Memory B cell (primary cell): ENCODE results near the gene LARP4.
"Not testable (repeated sequence)": the region's sequence is repeated elsewhere in the genome, so short reads cannot be mapped to it uniquely, and the experiment has no call there.

ENCODE experiments used
- ATAC-seq: fragments of 150-1000 bp; cut with Tn5 transposase; 2 replicates; pipeline ENCODE4 v1.10.0; 2021; ENCODE audit warnings: low read depth, mild to moderate bottlenecking, moderate library complexity
- DNase-seq, 2 donors: peaks; one replicate each; pipeline ENCODE4 v3.0.0; 2022; ENCODE audit warnings: low spot score in 2 of 2
- H3K27ac Mint-ChIP-seq: one replicate; pipeline ENCODE4 v1.8.0; 2022; ENCODE audit warnings: mild to moderate bottlenecking, moderate library complexity, mixed read lengths
- H3K27me3 Mint-ChIP-seq: one replicate; pipeline ENCODE4 v1.8.0; 2022; ENCODE audit warnings: mixed read lengths
- H3K36me3 Mint-ChIP-seq: one replicate; pipeline ENCODE4 v1.8.0; 2022; ENCODE audit warnings: mild to moderate bottlenecking, mixed read lengths
- H3K4me1 Mint-ChIP-seq: one replicate; pipeline ENCODE4 v1.8.0; 2022; ENCODE audit warnings: mixed read lengths
- H3K4me3 Mint-ChIP-seq: one replicate; pipeline ENCODE4 v1.8.0; 2022; ENCODE audit warnings: mild to moderate bottlenecking, moderate library complexity, mixed read lengths
- H3K9me3 Mint-ChIP-seq: one replicate; pipeline ENCODE4 v1.8.0; 2022; ENCODE audit warnings: mixed read lengths

Gene LARP4

DNA sequence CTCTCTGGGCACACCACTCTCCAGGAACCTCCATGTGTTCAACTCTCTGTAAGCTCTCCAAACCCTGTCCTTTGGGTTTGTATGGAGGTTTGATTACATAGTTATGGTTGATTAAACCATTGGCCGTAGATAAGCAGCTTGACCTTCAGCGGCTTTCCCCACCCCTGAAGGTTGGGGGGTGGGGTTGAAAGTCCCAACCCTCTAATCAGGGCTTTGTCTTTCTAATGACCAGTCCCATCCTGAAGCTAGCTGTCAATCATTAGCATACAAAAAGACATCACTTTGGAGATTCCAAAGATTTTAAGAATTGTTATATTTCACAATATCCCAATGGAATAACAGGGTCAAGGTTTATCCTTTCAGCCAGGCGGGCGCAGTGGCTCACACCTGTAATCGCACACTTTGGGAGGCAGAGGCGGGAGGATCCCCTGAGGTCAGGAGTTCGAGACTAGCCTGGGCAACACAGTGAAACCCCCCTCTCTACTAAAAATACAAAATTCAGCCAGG, 12.7 kb upstream of the LARP4 start:
- ATAC-seq (no peak), DNase-seq (no peak)
- Mint-ChIP-seq H3K9me3 (no peaks in the 10 kb centered on the region), H3K27ac (no peak overlapping the region), H3K4me1 (peaks cover 7% of the 10 kb centered on the region), H3K36me3 (no peaks in the 10 kb centered on the region), H3K27me3 (no peaks in the 10 kb centered on the region), H3K4me3 (no peak overlapping the region)

DNA sequence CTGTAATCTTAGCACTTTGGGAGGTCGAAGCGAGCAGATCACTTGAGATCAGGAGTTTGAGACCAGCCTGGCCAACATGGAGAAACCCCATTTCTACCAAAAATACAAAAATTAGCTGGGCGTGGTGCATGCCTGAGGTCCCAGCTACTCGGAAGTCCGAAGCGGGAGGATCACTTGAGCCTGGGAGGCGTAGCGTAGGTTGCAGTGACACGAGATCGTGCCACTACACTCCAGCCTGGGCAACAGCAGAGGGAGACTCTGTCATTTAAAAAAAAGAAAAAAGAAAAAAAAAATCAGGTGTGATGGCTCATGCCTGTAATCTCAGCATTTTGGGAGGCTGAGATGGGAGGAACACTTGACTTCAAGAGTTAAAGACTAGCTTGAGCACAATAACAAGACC, 11.9 kb upstream of the LARP4 start:
- not testable (repeated sequence) for H3K27ac Mint-ChIP-seq, H3K9me3 Mint-ChIP-seq, H3K4me3 Mint-ChIP-seq, ATAC-seq, H3K4me1 Mint-ChIP-seq, DNase-seq, H3K36me3 Mint-ChIP-seq, H3K27me3 Mint-ChIP-seq

DNA sequence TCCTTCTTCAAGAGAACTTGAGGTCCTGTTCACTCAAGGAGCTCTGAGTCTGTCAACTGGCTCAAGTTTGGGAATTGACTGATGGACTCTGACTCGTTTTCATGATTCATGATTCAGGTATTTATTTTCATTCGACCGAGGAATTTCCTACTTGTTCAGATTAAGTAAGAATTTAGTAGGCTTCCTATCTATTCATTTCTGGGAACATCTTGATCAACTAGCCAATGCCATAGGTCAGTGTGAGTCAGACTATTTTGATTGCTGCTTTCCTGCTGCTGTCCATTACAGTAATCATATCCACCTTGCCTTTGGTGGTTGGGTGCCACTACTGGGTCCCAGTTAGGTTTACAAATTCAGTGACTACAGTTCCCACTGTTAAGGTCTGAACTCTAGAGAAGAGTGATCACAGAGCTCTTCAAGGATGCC, 10.4 kb upstream of the LARP4 start:
- H3K36me3 Mint-ChIP-seq: no peaks in the 10 kb centered on the region
- H3K27ac Mint-ChIP-seq: no peak overlapping the region
- H3K9me3 Mint-ChIP-seq: no peaks in the 10 kb centered on the region

DNA sequence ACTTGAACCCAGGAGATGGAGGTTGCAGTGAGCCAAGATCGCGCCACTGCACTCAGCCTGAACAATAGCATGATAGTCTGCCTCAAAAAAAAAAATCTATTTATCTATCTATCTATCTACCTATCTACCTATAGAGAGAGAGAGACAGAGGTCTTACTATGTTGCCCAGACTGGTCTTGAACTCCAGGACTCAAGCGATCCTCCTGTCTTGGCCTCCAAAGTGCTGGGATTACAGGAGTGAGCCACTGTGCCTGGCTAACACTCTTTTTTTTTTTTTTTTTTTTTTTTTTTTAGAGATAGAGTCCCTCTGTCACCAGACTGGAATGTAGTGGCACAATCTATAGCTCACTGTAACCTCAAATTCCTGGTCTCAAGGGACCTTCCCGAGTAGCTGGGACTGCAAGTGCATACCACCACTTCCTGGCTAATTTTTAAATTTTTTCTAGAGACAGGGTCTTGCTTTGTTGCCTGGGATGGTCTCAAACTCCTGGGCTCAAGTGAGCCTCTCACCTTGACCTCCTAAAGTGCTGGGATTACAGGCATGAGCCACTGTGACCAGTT, 6.1 kb upstream of the LARP4 start:
- Mint-ChIP-seq H3K36me3 (peaks cover 5% of the 10 kb centered on the region), H3K4me3 (no peak overlapping the region), H3K4me1 (no peaks in the 10 kb centered on the region), H3K27me3 (peaks cover 4% of the 10 kb centered on the region), H3K9me3 (peaks cover 2% of the 10 kb centered on the region), H3K27ac (no peak overlapping the region)
- ATAC-seq (no peak), DNase-seq (no peak)

More for the DNA sequence above, 10.4 kb upstream of the LARP4 start:
- no peaks in the 10 kb centered on the region for H3K27me3 Mint-ChIP-seq
- H3K4me1 Mint-ChIP-seq: peaks cover 7% of the 10 kb centered on the region
- H3K4me3 Mint-ChIP-seq: no peak overlapping the region
- ATAC-seq (no peak), DNase-seq (no peak)

DNA sequence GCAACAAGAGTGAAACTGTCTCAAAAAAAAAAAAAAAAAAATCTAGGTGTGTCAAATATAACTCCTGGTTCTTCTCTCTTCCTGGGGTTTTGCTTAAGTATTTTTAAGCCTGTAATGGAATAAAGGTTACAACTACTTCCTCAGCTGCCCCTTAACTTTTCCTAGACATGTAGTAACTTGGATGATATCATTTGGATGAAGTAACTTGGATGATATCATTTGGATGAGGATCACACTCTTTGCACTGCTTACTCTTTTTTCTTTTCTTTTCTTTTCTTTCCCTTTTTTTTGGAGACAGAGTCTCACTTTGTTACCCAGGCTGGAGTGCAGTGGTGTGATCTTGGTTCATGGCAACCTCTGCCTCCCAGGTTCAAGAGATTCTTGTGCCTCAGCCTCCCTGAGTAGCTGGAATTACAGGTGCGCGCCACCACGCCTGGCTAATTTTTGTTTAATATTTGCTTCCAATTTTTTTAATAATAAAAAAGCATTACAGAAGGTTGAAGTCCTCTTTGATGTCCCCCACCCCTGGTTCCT, 3.5 kb upstream of the LARP4 start:
- ATAC-seq (no peak), DNase-seq (no peak)
- Mint-ChIP-seq H3K27ac (no peak overlapping the region), H3K36me3 (peaks cover 5% of the 10 kb centered on the region), H3K27me3 (peaks cover 4% of the 10 kb centered on the region), H3K4me1 (peaks cover 5% of the 10 kb centered on the region), H3K4me3 (no peak overlapping the region), H3K9me3 (peaks cover 2% of the 10 kb centered on the region)

DNA sequence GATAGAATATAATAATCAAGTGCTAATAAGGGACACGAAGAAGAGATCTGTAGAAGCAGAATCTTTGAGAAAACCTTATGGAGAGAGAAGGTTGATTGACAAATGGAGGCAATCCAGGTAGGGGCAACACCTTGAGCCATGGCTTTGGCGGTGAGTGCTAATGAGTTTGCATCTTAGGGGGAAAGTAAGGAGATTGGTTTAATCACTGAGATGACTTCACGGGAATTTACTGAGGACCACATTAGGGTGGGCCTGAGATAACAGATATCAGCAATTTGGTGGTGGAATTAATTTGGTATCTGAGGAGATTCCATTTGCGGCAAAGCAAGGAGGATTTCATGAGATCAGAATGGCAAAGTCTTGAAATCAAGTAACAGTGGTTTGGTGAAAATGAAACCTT, 1.8 kb upstream of the LARP4 start:
- Mint-ChIP-seq H3K4me3 (peak overlapping the region; percentile 21), H3K27ac (no peak overlapping the region), H3K27me3 (peaks cover 4% of the 10 kb centered on the region), H3K4me1 (peaks cover 13% of the 10 kb centered on the region), H3K36me3 (peaks cover 5% of the 10 kb centered on the region), H3K9me3 (peaks cover 2% of the 10 kb centered on the region)
- no peak for DNase-seq
- no peak for ATAC-seq

DNA sequence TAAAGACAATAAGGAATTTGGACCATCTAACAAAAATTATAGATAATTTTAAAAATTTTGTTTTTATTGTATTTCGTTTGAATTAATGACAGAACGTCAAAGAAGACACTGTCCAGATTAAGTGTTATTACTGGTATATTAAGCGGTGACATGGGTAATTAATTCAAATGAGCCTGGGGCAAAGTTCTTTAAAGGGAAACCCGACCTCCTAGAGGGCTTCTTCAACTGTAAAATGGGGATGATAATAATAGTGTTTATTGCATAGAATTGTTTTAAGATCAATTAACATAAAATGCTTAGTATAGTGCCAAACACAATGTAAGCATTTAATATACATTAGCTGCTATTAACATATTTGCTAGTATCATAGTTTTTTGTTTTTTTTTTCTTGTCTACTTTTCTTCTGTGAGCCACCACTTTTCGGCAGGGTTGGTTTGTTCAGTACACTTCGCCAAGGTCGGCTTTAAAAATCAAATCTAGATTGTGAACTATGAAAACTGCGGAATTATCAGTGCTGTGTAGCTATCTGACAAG, 514 bp upstream of the LARP4 start:
- Mint-ChIP-seq H3K4me1 (peaks cover 13% of the 10 kb centered on the region), H3K9me3 (peaks cover 2% of the 10 kb centered on the region), H3K27ac (peak overlapping the region; percentile 88), H3K36me3 (peaks cover 5% of the 10 kb centered on the region), H3K4me3 (peak overlapping the region; percentile 91), H3K27me3 (peaks cover 4% of the 10 kb centered on the region)
- no peak for DNase-seq
- peak; percentile 10 for ATAC-seq

DNA sequence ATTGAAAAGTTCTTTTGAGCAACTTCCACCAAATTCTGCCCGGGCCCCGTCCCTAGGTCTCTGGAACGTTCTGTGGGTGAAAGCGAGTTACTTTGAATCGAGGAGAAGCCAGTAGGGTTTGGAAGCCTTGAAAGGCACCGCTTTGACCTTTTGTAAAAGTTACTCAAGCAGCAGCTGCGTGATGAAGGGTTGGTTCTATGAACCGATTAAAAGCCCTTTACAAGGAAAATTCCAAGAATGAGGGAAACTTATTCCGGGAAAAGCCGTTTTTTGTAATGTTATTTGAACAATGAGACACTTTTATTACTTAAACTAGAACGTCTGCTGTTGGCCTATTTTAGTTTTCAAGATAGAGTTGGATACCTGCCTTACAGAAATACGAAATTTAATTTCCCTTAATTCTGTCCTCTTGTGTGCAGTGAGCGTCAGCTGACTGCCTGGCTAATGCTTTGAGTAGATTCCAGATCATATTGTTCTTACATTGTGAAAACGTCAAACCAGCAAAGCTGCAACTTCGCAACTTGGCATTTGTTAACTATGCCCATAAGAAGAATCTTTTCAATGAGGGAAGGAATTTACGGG, 906 bp downstream of the LARP4 start:
- Mint-ChIP-seq H3K9me3 (peaks cover 2% of the 10 kb centered on the region), H3K27ac (peak overlapping the region; percentile 88), H3K4me3 (peak overlapping the region; percentile 91), H3K27me3 (peaks cover 3% of the 10 kb centered on the region), H3K36me3 (peaks cover 5% of the 10 kb centered on the region), H3K4me1 (peaks cover 13% of the 10 kb centered on the region)
- no peak for DNase-seq
- ATAC-seq: no peak

DNA sequence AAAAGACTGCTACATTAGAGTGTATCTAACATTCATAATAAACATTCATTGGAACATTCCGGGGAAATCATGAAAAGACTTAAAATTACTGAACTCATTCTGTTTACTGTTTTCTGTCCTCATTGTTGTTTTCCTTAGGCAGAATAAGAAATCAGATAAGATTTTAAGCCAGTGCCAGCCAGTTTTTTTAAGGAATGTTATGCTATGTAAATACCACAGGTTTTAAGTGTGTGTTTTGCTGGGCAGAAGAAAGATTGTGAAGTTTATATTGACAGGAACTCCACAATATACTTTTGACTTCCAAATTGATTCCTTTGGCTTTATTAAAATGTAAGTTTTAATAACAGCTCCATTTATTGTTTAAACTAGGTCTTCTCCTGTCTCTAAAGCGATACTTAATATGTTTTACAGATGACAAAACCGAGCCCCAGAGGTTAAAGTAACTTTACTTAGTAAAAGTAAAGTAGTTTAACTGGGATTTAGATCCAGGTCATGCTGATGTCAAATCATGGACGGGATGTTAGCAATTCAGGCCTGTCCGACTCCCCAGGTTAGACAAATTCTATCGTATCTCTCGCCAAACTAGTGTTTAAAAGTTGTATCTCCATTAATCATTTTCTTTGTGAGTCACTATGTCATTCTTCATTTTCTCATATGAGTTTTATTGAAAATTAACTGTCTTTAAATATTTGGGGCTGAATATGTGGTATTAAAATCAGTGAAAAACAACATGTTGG, 1.7 kb downstream of the LARP4 start:
- H3K27ac Mint-ChIP-seq: peak overlapping the region; percentile 23

DNA sequence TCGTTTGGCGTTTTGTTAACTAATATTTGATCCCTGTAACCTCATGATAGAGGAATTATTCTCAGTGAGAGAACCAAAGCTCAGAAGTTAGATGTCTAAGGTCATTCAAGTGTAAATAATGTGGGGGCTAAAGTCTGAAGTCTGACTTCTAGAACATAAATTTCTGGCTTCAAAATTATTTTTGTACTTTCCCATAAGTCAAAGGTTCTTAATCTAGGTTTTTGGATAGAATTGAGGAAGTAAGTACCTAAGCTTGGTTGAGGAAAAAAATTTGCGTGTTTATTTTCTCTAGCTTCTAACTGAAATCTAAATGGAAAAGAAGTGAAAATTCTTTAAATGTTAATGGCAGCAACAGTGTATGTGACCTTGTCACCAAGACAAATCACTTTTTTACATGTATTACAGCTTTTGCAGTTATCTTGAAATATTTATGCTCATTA, 2.3 kb downstream of the LARP4 start:
- ATAC-seq (no peak), DNase-seq (no peak)
- Mint-ChIP-seq H3K27me3 (peaks cover 2% of the 10 kb centered on the region), H3K9me3 (peaks cover 2% of the 10 kb centered on the region), H3K27ac (peak overlapping the region; percentile 23), H3K4me1 (peaks cover 15% of the 10 kb centered on the region), H3K36me3 (peaks cover 5% of the 10 kb centered on the region), H3K4me3 (peak overlapping the region; percentile 60)

More for the DNA sequence above, 1.7 kb downstream of the LARP4 start:
- no peak for ATAC-seq
- peaks cover 2% of the 10 kb centered on the region for H3K9me3 Mint-ChIP-seq
- peaks cover 2% of the 10 kb centered on the region for H3K27me3 Mint-ChIP-seq
- H3K36me3 Mint-ChIP-seq: peaks cover 5% of the 10 kb centered on the region
- peak overlapping the region; percentile 60 for H3K4me3 Mint-ChIP-seq
- no peak for DNase-seq
- peaks cover 13% of the 10 kb centered on the region for H3K4me1 Mint-ChIP-seq

DNA sequence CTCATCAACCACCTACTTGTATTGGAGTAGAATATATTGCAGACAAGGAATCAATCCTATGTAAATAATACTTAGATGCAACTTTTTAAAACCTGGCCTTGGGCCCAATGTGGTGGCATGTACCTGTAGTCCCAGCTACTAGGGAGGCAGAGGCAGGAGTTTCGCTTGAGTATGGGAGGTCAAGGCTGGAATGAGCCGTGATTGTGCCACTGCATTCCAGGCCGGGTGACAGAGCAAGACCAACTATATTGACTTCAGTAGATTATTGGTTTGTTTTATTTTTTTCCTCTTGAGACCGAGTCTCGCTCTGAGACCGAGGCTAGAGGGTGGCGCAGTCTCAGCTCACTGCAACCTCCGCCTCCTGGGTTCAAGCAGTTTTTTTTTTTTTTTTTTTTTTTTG, 3.6 kb downstream of the LARP4 start:
- Mint-ChIP-seq H3K9me3 (no peaks in the 10 kb centered on the region), H3K4me1 (peaks cover 18% of the 10 kb centered on the region), H3K27ac (no peak overlapping the region), H3K27me3 (no peaks in the 10 kb centered on the region), H3K4me3 (no peak overlapping the region), H3K36me3 (peaks cover 3% of the 10 kb centered on the region)
- DNase-seq: no peak
- ATAC-seq: no peak

DNA sequence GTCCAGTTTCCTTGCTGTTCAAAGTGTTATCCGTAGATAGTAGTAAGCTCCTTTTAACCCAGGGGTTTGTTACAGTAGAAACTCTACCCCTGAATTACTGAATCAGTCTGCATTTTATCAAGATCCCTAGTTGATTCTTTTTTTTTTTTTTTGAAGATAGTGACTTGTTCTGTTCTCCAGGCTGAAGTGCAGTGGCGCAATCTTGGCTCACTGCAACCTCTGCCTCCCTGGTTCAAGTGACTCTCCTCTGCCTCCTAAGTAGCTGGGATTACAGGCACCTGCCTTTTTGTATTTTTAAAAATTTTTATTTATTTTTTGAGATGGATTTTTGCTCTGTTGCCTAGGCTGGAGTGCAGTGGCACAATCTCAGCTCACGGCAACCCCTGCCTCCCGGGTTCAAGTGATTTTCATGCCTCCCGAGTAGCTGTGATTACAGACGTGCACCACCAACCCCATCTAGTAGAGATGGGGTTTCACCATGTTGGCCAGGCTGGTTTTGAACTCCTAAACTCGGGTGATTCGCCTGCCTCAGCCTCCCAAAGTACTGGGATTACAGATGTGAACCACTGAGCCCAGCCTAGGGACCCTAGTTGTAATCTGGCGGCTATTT, 10.5 kb downstream of the LARP4 start:
- H3K4me3 Mint-ChIP-seq: no peak overlapping the region
- DNase-seq (no peak), ATAC-seq (no peak)
- H3K9me3 Mint-ChIP-seq: no peaks in the 10 kb centered on the region
- peaks cover 11% of the 10 kb centered on the region for H3K36me3 Mint-ChIP-seq
- H3K27me3 Mint-ChIP-seq: no peaks in the 10 kb centered on the region
- no peak overlapping the region for H3K27ac Mint-ChIP-seq
- peaks cover 11% of the 10 kb centered on the region for H3K4me1 Mint-ChIP-seq

DNA sequence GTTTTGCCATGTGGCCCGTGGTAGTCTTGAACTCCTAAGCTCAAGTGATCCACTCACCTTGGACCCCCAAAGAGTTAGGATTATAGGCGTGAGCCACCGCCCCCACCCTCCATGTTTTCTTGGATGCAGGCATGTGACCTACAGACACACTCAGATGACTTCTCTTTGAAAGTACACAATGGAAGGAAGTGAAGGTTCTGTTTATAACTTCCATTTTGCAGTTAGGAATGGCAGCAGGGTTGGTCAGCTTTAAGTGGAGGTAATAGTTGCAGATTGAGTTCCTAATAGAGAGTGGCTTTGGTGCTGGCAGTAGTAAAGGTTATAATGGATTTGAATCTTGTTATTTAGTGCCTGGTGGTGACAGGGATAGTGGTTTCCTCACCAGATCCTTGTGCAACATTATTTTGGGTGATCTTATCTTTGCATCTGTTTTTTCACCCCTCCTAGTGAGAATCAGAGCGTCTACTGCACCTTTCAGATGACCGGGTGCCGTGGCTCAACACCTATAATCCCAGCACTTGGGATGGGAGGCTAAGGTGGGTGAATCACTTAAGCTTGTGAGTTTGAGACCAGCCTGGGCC, 15.3 kb downstream of the LARP4 start:
- Mint-ChIP-seq H3K4me3 (no peak overlapping the region), H3K9me3 (no peaks in the 10 kb centered on the region), H3K36me3 (peaks cover 18% of the 10 kb centered on the region), H3K27me3 (no peaks in the 10 kb centered on the region), H3K27ac (no peak overlapping the region), H3K4me1 (peaks cover 15% of the 10 kb centered on the region)
- no peak for ATAC-seq
- DNase-seq: no peak
